Effector memory CD4-positive, alpha-beta T cell (primary cell): ENCODE data around the gene LIPM.

ENCODE experiments used
- DNase-seq, 3 donors: peaks; one replicate each; pipeline ENCODE4 v3.0.0-alpha.2; 2020
- H3K27ac ChIP-seq: 2 replicates; pipeline ENCODE4 v1.7.0; 2013; ENCODE audit warnings: mild to moderate bottlenecking, low read length, moderate library complexity; ENCODE audit not compliant: insufficient read depth, poor library complexity, severe bottlenecking
- H3K27me3 ChIP-seq: replicated peaks from 2 replicates; pipeline ENCODE4 v1.7.0; 2013; ENCODE audit warnings: mild to moderate bottlenecking, low read length; ENCODE audit not compliant: insufficient read depth, control insufficient read depth, poor library complexity, severe bottlenecking
- H3K36me3 ChIP-seq: 2 replicates; pipeline ENCODE4 v1.7.0; 2013; ENCODE audit warnings: mild to moderate bottlenecking, low read length, moderate library complexity; ENCODE audit not compliant: control insufficient read depth, insufficient read depth
- H3K4me1 ChIP-seq: 2 replicates; pipeline ENCODE4 v1.7.0; 2013; ENCODE audit warnings: low read length, mild to moderate bottlenecking; ENCODE audit not compliant: control insufficient read depth, insufficient read depth, poor library complexity, severe bottlenecking
- H3K4me3 ChIP-seq: 2 replicates; pipeline ENCODE4 v1.7.0; 2013; ENCODE audit warnings: low read length, low read depth, mild to moderate bottlenecking; ENCODE audit not compliant: insufficient read depth, poor library complexity, severe bottlenecking
- H3K9me3 ChIP-seq: 2 replicates; pipeline ENCODE4 v1.7.0; 2013; ENCODE audit warnings: mild to moderate bottlenecking, low read length, moderate library complexity; ENCODE audit not compliant: control insufficient read depth

LIPM gene

GRCh38 chr10:88851706-88852105 is 49.2 kb downstream of the LIPM start, which contains the start of gene ANKRD22:
TSS of gene ANKRD22 (minus strand) at chr10:88851844. CDS start at chr10:88851607, 237 bp downstream.
- DNase-seq, result no peak
- Histone ChIP-seq H3K4me3 (no peak within 1 kb of the TSS), H3K4me1 (no peaks in the 10 kb centered on the region), H3K9me3 (no peaks in the 10 kb centered on the region), H3K27me3 (no peaks in the 10 kb centered on the region), H3K36me3 (no peaks in the 10 kb centered on the region), H3K27ac (no peak within 1 kb of the TSS)

GRCh38 chr10:88852327-88852726 is 49.8 kb downstream of the LIPM start:
- no peak overlapping the region for H3K27ac ChIP-seq
- no peaks in the 10 kb centered on the region for H3K9me3 ChIP-seq
- H3K4me1 ChIP-seq, result no peaks in the 10 kb centered on the region
- DNase-seq, result no peak
- no peaks in the 10 kb centered on the region for H3K27me3 ChIP-seq
- H3K4me3 ChIP-seq, result no peak overlapping the region
- H3K36me3 ChIP-seq, result no peaks in the 10 kb centered on the region

GRCh38 chr10:88853155-88853881 is 50.8 kb downstream of the LIPM start:
- no peak overlapping the region for H3K27ac ChIP-seq
- no peaks in the 10 kb centered on the region for H3K27me3 ChIP-seq
- DNase-seq, result no peak
- H3K36me3 ChIP-seq, result no peaks in the 10 kb centered on the region
- H3K9me3 ChIP-seq, result no peaks in the 10 kb centered on the region
- H3K4me1 ChIP-seq, result no peaks in the 10 kb centered on the region
- no peak overlapping the region for H3K4me3 ChIP-seq

GRCh38 chr10:88854684-88855083 is 52.2 kb downstream of the LIPM start:
- DNase-seq, result no peak
- no peaks in the 10 kb centered on the region for H3K4me1 ChIP-seq
- H3K27ac ChIP-seq, result no peak overlapping the region
- no peaks in the 10 kb centered on the region for H3K36me3 ChIP-seq
- no peak overlapping the region for H3K4me3 ChIP-seq
- no peaks in the 10 kb centered on the region for H3K27me3 ChIP-seq
- H3K9me3 ChIP-seq, result no peaks in the 10 kb centered on the region

- DNase-seq, result no peak
- Histone ChIP-seq H3K4me1 (no peaks in the 10 kb centered on the region), H3K27ac (no peak overlapping the region), H3K27me3 (no peaks in the 10 kb centered on the region), H3K36me3 (no peaks in the 10 kb centered on the region), H3K4me3 (no peak overlapping the region), H3K9me3 (no peaks in the 10 kb centered on the region)
These were observed 55.3 kb downstream of the LIPM start for GRCh38 chr10:88857831-88858230.

- no peaks in the 10 kb centered on the region for H3K36me3 ChIP-seq
- H3K4me3 ChIP-seq, result no peak overlapping the region
- H3K9me3 ChIP-seq, result no peaks in the 10 kb centered on the region
- no peak for DNase-seq
- no peaks in the 10 kb centered on the region for H3K4me1 ChIP-seq
- no peaks in the 10 kb centered on the region for H3K27me3 ChIP-seq
- no peak overlapping the region for H3K27ac ChIP-seq
These were observed 56.0 kb downstream of the LIPM start for GRCh38 chr10:88858491-88858890.

GRCh38 chr10:88861036-88861435 is 58.5 kb downstream of the LIPM start:
- Histone ChIP-seq H3K4me3 (no peak overlapping the region), H3K4me1 (no peaks in the 10 kb centered on the region), H3K27me3 (no peaks in the 10 kb centered on the region), H3K9me3 (no peaks in the 10 kb centered on the region), H3K36me3 (no peaks in the 10 kb centered on the region), H3K27ac (no peak overlapping the region)
- DNase-seq, result no peak

GRCh38 chr10:88865281-88865876 is 62.8 kb downstream of the LIPM start:
- Histone ChIP-seq H3K36me3 (no peaks in the 10 kb centered on the region), H3K4me1 (no peaks in the 10 kb centered on the region), H3K27me3 (no peaks in the 10 kb centered on the region), H3K9me3 (no peaks in the 10 kb centered on the region), H3K4me3 (no peak overlapping the region), H3K27ac (no peak overlapping the region)
- no peak for DNase-seq

GRCh38 chr10:88866454-88866853 is 63.9 kb downstream of the LIPM start:
- H3K9me3 ChIP-seq, result no peaks in the 10 kb centered on the region
- no peak overlapping the region for H3K4me3 ChIP-seq
- H3K27ac ChIP-seq, result no peak overlapping the region
- H3K36me3 ChIP-seq, result no peaks in the 10 kb centered on the region
- H3K4me1 ChIP-seq, result no peaks in the 10 kb centered on the region
- DNase-seq, result no peak
- H3K27me3 ChIP-seq, result no peaks in the 10 kb centered on the region

GRCh38 chr10:88870089-88870488 is 67.6 kb downstream of the LIPM start:
- no peak for DNase-seq
- Histone ChIP-seq H3K9me3 (no peaks in the 10 kb centered on the region), H3K27me3 (no peaks in the 10 kb centered on the region), H3K36me3 (no peaks in the 10 kb centered on the region), H3K27ac (no peak overlapping the region), H3K4me3 (no peak overlapping the region), H3K4me1 (no peaks in the 10 kb centered on the region)
